Neural progenitor cell (in vitro differentiated cells): Measurements from ENCODE around the gene FOLR3. TPM values are rescaled to one million over a fixed set of nuclear protein-coding genes. Genes with fewer than 3 reads are reported as not detected.
A peak's percentile ranks its signal among the peaks of the same experiment; 100 is the strongest.
"Not testable (repeated sequence)": the region's sequence is repeated elsewhere in the genome, so short reads cannot be mapped to it uniquely, and the experiment has no call there.

Experiments
- DNase-seq: peaks from one replicate; pipeline ENCODE4 v3.0.0-alpha.2; 2016; ENCODE audit warnings: low spot score
- H2AFZ ChIP-seq: fragments of 200-600 bp; sonication (generic); replicated peaks from 2 replicates; pipeline ENCODE4 v1.6.1; 2016; ENCODE audit warnings: antibody characterized with exemption
- H3F3A ChIP-seq: fragments of 200-600 bp; sonication (generic); 2 replicates; pipeline ENCODE4 v1.6.1; 2016; ENCODE audit warnings: antibody characterized with exemption, low read depth
- H3K27ac ChIP-seq: fragments of 200-600 bp; sonication (generic); 2 replicates; pipeline ENCODE4 v1.5.1; 2016; ENCODE audit warnings: mild to moderate bottlenecking
- H3K27me3 ChIP-seq: fragments of 200-600 bp; sonication (generic); 2 replicates; pipeline ENCODE4 v1.6.1; 2016; ENCODE audit warnings: mild to moderate bottlenecking, moderate library complexity
- H3K36me3 ChIP-seq: fragments of 200-600 bp; sonication (generic); 2 replicates; pipeline ENCODE4 v1.5.1; 2016
- H3K4me1 ChIP-seq: fragments of 200-600 bp; sonication (generic); 2 replicates; pipeline ENCODE4 v1.6.1; 2016; ENCODE audit warnings: mixed run types
- H3K4me2 ChIP-seq: fragments of 200-600 bp; sonication (generic); 2 replicates; pipeline ENCODE4 v1.6.1; 2016
- H3K4me3 ChIP-seq: fragments of 200-600 bp; sonication (generic); 2 replicates; pipeline ENCODE4 v1.5.1; 2016
- H3K79me2 ChIP-seq: fragments of 200-600 bp; sonication (generic); 2 replicates; pipeline ENCODE4 v1.6.1; 2016; ENCODE audit warnings: low read depth
- H3K9ac ChIP-seq: fragments of 200-600 bp; sonication (generic); 2 replicates; pipeline ENCODE4 v1.6.1; 2016
- H3K9me3 ChIP-seq: fragments of 200-600 bp; sonication (generic); 2 replicates; pipeline ENCODE4 v1.5.1; 2016; ENCODE audit warnings: low read depth
- H4K20me1 ChIP-seq: fragments of 200-600 bp; sonication (generic); 2 replicates; pipeline ENCODE4 v1.6.1; 2016; ENCODE audit warnings: low read depth
- H3K27ac Mint-ChIP-seq: 3 replicates; pipeline ENCODE4 v1.8.0; 2021; ENCODE audit warnings: mixed read lengths
- H3K27me3 Mint-ChIP-seq: 2 replicates; pipeline ENCODE4 v1.8.0; 2022; ENCODE audit warnings: low read depth, mild to moderate bottlenecking, inconsistent platforms, moderate library complexity, mixed read lengths; ENCODE audit not compliant: insufficient read depth
- H3K36me3 Mint-ChIP-seq: 3 replicates; pipeline ENCODE4 v1.8.0; 2021; ENCODE audit warnings: mixed read lengths
- H3K4me1 Mint-ChIP-seq: 3 replicates; pipeline ENCODE4 v1.8.0; 2021; ENCODE audit warnings: mixed read lengths
- H3K4me3 Mint-ChIP-seq: 3 replicates; pipeline ENCODE4 v1.8.0; 2021; ENCODE audit warnings: mild to moderate bottlenecking, moderate library complexity, mixed read lengths
- H3K9me3 Mint-ChIP-seq: 3 replicates; pipeline ENCODE4 v1.8.0; 2020; ENCODE audit warnings: mixed read lengths
- CTCF ChIP-seq: fragments of 200-600 bp; sonication (generic); IDR thresholded peaks from 2 replicates; pipeline ENCODE4 v1.5.1; 2017; ENCODE audit warnings: antibody characterized with exemption, mild to moderate bottlenecking
- EZH2 ChIP-seq: fragments of 200-600 bp; sonication (generic); IDR thresholded peaks from 2 replicates; pipeline ENCODE4 v1.6.1; 2017; ENCODE audit warnings: antibody characterized with exemption, mild to moderate bottlenecking, moderate library complexity
- EZH2phosphoT487 ChIP-seq: fragments of 200-600 bp; sonication (generic); IDR thresholded peaks from 2 replicates; pipeline ENCODE4 v1.6.1; 2017; ENCODE audit warnings: antibody characterized with exemption
- total RNA-seq: library from RNA; depleted of rRNA; stranded (reverse); fragments of >200 nt; gene quantifications from 2 replicates; pipeline ENCODE4 v1.2.3, GENCODE V29; 2015; ENCODE audit warnings: low replicate concordance

FOLR3 gene
- total RNA-seq, 1 donor from 2014 or later = not detected

- H4K20me1 ChIP-seq = no peaks in the 10 kb centered on the region
- Mint-ChIP-seq H3K36me3 (no peaks in the 10 kb centered on the region), H3K4me3 (no peak overlapping the region), H3K4me1 (no peaks in the 10 kb centered on the region), H3K9me3 (no peaks in the 10 kb centered on the region), H3K27me3 (peaks cover 12% of the 10 kb centered on the region), H3K27ac (no peak overlapping the region)
- DNase-seq = no peak
- no peaks in the 10 kb centered on the region for H3K79me2 ChIP-seq
- no peak for TF ChIP-seq CTCF
- TF ChIP-seq EZH2 = no peak
- TF ChIP-seq EZH2phosphoT487 = no peak
- no peak overlapping the region for H3K4me2 ChIP-seq
- no peaks in the 10 kb centered on the region for H3K4me1 ChIP-seq
- no peak overlapping the region for H2AFZ ChIP-seq
- H3K27me3 ChIP-seq = no peaks in the 10 kb centered on the region
- no peaks in the 10 kb centered on the region for H3K9me3 ChIP-seq
- H3K27ac ChIP-seq = no peak overlapping the region
- no peaks in the 10 kb centered on the region for H3F3A ChIP-seq
- H3K9ac ChIP-seq = no peak overlapping the region
- H3K4me3 ChIP-seq = no peak overlapping the region
- no peaks in the 10 kb centered on the region for H3K36me3 ChIP-seq
Measured at GRCh38 chr11:72179049-72179803, 43.7 kb downstream of the FOLR3 start.

GRCh38 chr11:72179804-72180396 is 44.4 kb downstream of the FOLR3 start:
- Mint-ChIP-seq H3K27ac (no peak overlapping the region), H3K4me3 (no peak overlapping the region), H3K9me3 (no peaks in the 10 kb centered on the region), H3K27me3 (peaks cover 11% of the 10 kb centered on the region), H3K36me3 (no peaks in the 10 kb centered on the region), H3K4me1 (no peaks in the 10 kb centered on the region)
- Histone ChIP-seq H4K20me1 (no peaks in the 10 kb centered on the region), H3K36me3 (no peaks in the 10 kb centered on the region), H3K4me2 (no peak overlapping the region), H3K9me3 (no peaks in the 10 kb centered on the region), H3K9ac (no peak overlapping the region), H3K79me2 (no peaks in the 10 kb centered on the region), H3K4me3 (no peak overlapping the region), H3K27me3 (no peaks in the 10 kb centered on the region), H3K27ac (no peak overlapping the region), H3F3A (no peaks in the 10 kb centered on the region), H3K4me1 (no peaks in the 10 kb centered on the region), H2AFZ (no peak overlapping the region)
- DNase-seq = no peak
- TF ChIP-seq EZH2 (no peak), EZH2phosphoT487 (no peak), CTCF (no peak)

- not testable (repeated sequence) for H3K4me2 ChIP-seq, DNase-seq, H2AFZ ChIP-seq, H3K4me3 ChIP-seq, H3K4me3 Mint-ChIP-seq, H3K79me2 ChIP-seq, H3F3A ChIP-seq, H3K27ac ChIP-seq, H3K9me3 Mint-ChIP-seq, H3K27ac Mint-ChIP-seq, H3K36me3 ChIP-seq, H3K36me3 Mint-ChIP-seq, H3K4me1 ChIP-seq, H3K9ac ChIP-seq, H3K27me3 ChIP-seq, H4K20me1 ChIP-seq, H3K4me1 Mint-ChIP-seq, H3K9me3 ChIP-seq
- H3K27me3 Mint-ChIP-seq = peaks cover 11% of the 10 kb centered on the region
Measured at GRCh38 chr11:72180892-72181552, 45.5 kb downstream of the FOLR3 start.

- H3K9me3 Mint-ChIP-seq, H3K27ac ChIP-seq, H3K27ac Mint-ChIP-seq, DNase-seq, H3F3A ChIP-seq, H3K9ac ChIP-seq, H3K79me2 ChIP-seq, H2AFZ ChIP-seq, H3K27me3 ChIP-seq, H3K4me3 Mint-ChIP-seq, H3K4me2 ChIP-seq, H4K20me1 ChIP-seq, H3K4me1 Mint-ChIP-seq, H3K4me1 ChIP-seq, H3K36me3 Mint-ChIP-seq, H3K4me3 ChIP-seq, H3K9me3 ChIP-seq, H3K36me3 ChIP-seq: not testable (repeated sequence)
- peaks cover 11% of the 10 kb centered on the region for H3K27me3 Mint-ChIP-seq
- peak; percentile 29 for TF ChIP-seq CTCF
Measured at GRCh38 chr11:72181553-72181958, 46.0 kb downstream of the FOLR3 start.
